Astrocyte of the cerebellum (primary cell): ENCODE measurements around the gene NCMAP.
A peak's percentile ranks its signal among the peaks of the same experiment; 100 is the strongest.
"Not testable (repeated sequence)": the region's sequence is repeated elsewhere in the genome, so short reads cannot be mapped to it uniquely, and the experiment has no call there.

Source experiments
- DNase-seq: peaks from one replicate; pipeline ENCODE4 v3.0.0-alpha.2; 2011; ENCODE audit warnings: low read depth
- H3K4me3 ChIP-seq: 2 replicates; pipeline ENCODE4 v1.5.1; 2011; ENCODE audit warnings: mild to moderate bottlenecking, low read depth, low read length, moderate library complexity
- in situ Hi-C: cut with HindIII; loops from 2 replicates; pipeline ENCODE4 v1.10.0; 2017; ENCODE audit warnings: low sequenced_read_pairs
- TF ChIP-seq, protein P1 (sequence below): IDR thresholded peaks from 2 replicates; pipeline ENCODE4 v1.5.1; 2012; ENCODE audit warnings: low read length, low read depth, moderate library complexity, mild to moderate bottlenecking; ENCODE audit errors: missing control alignments

Gene NCMAP

DNA sequence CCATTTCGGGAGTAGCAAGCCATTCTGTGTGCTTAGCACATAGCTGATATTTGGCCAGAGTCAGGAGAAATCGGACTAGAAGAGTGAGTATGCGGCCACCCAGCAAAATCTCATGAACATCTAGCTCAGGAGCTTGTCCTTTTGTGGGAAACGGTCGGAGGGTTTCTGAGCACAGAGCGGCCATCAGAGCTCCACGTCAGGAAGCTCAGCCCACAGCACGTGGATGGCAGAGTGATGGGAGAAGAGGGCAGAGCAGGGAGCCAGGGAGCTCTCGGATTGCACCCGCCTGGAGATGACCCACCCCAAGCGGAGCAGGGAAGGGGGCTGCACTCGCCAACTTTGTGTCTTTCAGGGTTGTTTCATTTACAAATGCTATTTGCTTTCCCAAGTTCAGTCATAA, 39.4 kb upstream of the NCMAP start:
- no peak overlapping the region for H3K4me3 ChIP-seq
- TF ChIP-seq, protein P1, sequence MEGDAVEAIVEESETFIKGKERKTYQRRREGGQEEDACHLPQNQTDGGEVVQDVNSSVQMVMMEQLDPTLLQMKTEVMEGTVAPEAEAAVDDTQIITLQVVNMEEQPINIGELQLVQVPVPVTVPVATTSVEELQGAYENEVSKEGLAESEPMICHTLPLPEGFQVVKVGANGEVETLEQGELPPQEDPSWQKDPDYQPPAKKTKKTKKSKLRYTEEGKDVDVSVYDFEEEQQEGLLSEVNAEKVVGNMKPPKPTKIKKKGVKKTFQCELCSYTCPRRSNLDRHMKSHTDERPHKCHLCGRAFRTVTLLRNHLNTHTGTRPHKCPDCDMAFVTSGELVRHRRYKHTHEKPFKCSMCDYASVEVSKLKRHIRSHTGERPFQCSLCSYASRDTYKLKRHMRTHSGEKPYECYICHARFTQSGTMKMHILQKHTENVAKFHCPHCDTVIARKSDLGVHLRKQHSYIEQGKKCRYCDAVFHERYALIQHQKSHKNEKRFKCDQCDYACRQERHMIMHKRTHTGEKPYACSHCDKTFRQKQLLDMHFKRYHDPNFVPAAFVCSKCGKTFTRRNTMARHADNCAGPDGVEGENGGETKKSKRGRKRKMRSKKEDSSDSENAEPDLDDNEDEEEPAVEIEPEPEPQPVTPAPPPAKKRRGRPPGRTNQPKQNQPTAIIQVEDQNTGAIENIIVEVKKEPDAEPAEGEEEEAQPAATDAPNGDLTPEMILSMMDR: no peak
- DNase-seq: no peak
- in situ Hi-C loops: no loop called here

DNA sequence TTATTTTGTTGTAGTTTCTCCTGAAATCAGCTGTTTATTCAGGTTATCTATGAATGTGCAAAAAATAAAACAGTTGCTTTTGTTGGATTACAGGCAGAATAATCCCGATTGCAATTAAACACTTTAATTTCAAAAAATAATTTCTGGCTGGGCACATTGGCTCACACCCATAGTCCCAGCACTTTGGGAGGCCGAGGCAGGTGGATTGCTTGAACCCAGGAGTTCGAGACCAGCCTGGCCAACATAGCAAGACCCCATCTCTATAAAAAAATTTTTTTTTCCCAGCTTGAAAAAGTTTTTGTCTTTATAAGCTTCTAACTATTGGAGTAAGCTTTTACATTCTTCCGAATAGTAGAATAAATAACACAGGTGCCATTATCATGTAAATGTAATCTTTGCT, 38.0 kb upstream of the NCMAP start:
- no peak for DNase-seq
- in situ Hi-C loops: no loop called here
- TF ChIP-seq, protein P1: no peak
- H3K4me3 ChIP-seq: no peak overlapping the region

DNA sequence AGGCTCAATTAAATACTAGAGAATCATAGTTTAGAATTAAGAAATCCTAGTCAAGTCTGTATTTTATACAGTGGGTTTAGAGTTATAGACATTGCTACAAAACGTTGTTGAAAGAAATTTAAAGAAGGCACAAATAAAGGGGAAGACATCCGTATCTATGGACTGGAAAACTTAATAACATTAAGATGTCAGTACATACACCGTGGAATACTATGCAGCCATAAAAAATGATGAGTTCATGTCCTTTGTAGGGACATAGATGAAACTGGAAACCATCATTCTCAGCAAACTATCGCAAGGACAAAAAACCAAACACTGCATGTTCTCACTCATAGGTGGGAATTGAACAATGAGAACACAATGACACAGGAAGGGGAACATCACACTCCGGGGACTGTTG, 35.6 kb upstream of the NCMAP start:
- H3K4me3 ChIP-seq, in situ Hi-C loops, DNase-seq: not testable (repeated sequence)

GRCh38 chr1:24525606-24526005, 30.3 kb upstream of the NCMAP start:
- in situ Hi-C loops: no loop called here
- H3K4me3 ChIP-seq: no peak overlapping the region
- no peak for DNase-seq
- TF ChIP-seq, protein P1: no peak

GRCh38 chr1:24526045-24526444, 29.8 kb upstream of the NCMAP start:
- H3K4me3 ChIP-seq: no peak overlapping the region
- TF ChIP-seq, protein P1: no peak
- in situ Hi-C loops: no loop called here
- DNase-seq: no peak

DNA sequence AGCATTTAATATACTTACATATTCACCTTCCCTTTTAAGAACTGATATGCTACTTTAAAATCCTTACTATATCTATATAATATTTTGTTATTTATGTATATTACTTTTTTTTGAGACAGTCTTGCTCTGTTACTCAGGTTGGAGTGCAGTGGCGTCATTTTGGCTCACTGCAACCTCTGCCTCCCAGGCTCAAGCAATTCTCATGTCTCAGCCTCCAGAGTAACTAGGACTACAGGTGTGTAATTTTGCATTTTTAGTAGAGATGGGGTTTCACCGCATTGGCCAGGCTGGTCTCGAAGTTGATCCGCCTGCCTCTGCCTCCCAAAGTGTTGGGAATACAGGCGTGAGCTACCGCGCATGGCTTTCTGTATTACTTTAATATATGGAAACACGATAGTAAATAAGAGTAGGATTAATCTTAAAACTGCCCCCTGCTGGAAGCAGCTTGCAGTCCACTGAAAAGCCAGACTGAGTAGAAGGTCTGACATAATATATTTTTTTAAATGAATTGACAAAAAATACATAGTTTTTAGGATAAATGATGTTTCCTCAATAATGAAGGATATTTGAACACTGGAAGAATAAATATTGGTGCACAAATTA, 28.8 kb upstream of the NCMAP start:
- DNase-seq: no peak
- no peak overlapping the region for H3K4me3 ChIP-seq
- in situ Hi-C loops: no loop called here
- TF ChIP-seq, protein P1: peak; percentile 46

DNA sequence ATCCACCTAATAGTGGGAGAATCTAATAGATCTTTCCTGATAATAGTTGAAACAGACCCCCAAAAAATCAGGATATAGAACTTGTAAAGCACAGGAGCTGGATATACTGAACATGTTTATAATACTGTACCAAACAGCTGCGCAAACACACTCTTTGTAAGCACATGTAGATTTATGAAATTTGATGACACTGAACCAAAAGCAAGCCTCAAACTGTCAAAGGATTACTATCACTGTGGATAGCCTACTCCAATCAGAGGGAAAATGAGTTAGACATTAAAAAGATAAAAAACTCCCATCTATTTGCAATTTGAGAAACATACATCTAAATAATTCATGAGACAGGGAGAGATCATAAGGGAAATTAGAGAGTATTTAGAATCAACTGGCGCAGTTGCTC, 27.1 kb upstream of the NCMAP start:
- DNase-seq: no peak
- in situ Hi-C loops: no loop called here
- TF ChIP-seq, protein P1: no peak
- H3K4me3 ChIP-seq: no peak overlapping the region

DNA sequence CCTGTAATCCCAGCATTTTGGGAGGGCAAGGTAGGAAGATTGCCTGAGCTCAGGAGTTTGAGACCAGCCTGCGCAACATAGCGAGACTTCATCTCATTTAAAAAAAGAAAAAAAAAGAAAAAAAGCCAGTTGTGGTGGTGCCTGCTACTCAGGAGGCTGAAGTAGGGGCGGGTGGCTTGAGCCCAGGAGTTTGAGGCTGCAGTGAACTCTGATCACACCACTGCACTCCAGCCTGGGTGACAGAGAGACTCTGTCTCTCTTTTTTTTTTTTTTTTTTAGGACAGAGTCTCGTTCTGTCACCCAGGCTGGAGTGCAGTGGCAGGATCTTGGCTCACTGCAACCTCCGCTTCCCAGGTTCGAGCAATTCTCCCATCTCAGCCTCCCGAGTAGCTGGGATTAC, 26.6 kb upstream of the NCMAP start:
- in situ Hi-C loops, DNase-seq, H3K4me3 ChIP-seq: not testable (repeated sequence)
